OCI-LY7 (cell line): ENCODE data around the gene PGRMC1. TPM values are rescaled to one million over a fixed set of nuclear protein-coding genes. Genes with fewer than 3 reads are reported as not detected.

Experiments used
- BruUV-seq: library from RNA; stranded (reverse); fragments of 400-500 nt; replicated peaks from 2 replicates; lab custom pipeline; 2021; lab: Mats Ljungman, UMichigan
- CTCF ChIA-PET: fragments of 300-600 bp; sonication (Branson Sonifier 250); formaldehyde crosslinking; loops from one replicate; lab custom pipeline; 2022; ENCODE audit warnings: antibody characterized with exemption; ENCODE audit not compliant: unreplicated experiment; lab: Charles Lee
- POLR2A ChIA-PET: fragments of 300-600 bp; sonication (Branson Sonifier 250); formaldehyde crosslinking; loops from one replicate; lab custom pipeline; 2022; ENCODE audit warnings: antibody characterized with exemption; lab: Charles Lee
- DNase-seq: peaks from one replicate; pipeline ENCODE4 v3.0.0-alpha.2; 2015; ENCODE audit warnings: low spot score
- H2AFZ ChIP-seq: fragments of 200-600 bp; sonication (generic), shearing (Covaris generic); 2 replicates; pipeline ENCODE4 v1.6.1; 2014; ENCODE audit warnings: mild to moderate bottlenecking, antibody characterized with exemption, low read length, moderate library complexity
- H3K27ac ChIP-seq: fragments of 200-600 bp; sonication (generic); 2 replicates; pipeline ENCODE4 v1.5.1; 2014; ENCODE audit warnings: mixed run types, low read depth, mild to moderate bottlenecking, moderate library complexity, low read length, inconsistent platforms; ENCODE audit not compliant: poor library complexity, severe bottlenecking
- H3K36me3 ChIP-seq: fragments of 200-600 bp; sonication (generic); 2 replicates; pipeline ENCODE4 v1.6.1; 2014; ENCODE audit warnings: mild to moderate bottlenecking, antibody characterized with exemption, low read length, moderate library complexity, mixed read lengths; ENCODE audit not compliant: insufficient read depth
- H3K4me1 ChIP-seq: fragments of 200-600 bp; sonication (generic); 2 replicates; pipeline ENCODE4 v1.5.1; 2014; ENCODE audit warnings: mild to moderate bottlenecking, low read length; ENCODE audit not compliant: insufficient read depth, poor library complexity, severe bottlenecking
- H3K4me2 ChIP-seq: fragments of 200-600 bp; sonication (generic); 2 replicates; pipeline ENCODE4 v1.6.1; 2014; ENCODE audit warnings: mild to moderate bottlenecking, low read length
- H3K4me3 ChIP-seq: fragments of 200-600 bp; sonication (generic); 2 replicates; pipeline ENCODE4 v1.5.1; 2014; ENCODE audit warnings: mild to moderate bottlenecking, low read depth, low read length; ENCODE audit not compliant: poor library complexity, severe bottlenecking
- H3K79me2 ChIP-seq: fragments of 200-600 bp; sonication (generic); 2 replicates; pipeline ENCODE4 v1.6.1; 2016; ENCODE audit warnings: low read depth, mild to moderate bottlenecking, low read length, moderate library complexity, mixed read lengths; ENCODE audit not compliant: insufficient read depth
- H3K9me2 ChIP-seq: fragments of 200-600 bp; sonication (generic); 2 replicates; pipeline ENCODE4 v1.6.1; 2016; ENCODE audit warnings: mild to moderate bottlenecking, low read length, mixed read lengths; ENCODE audit not compliant: insufficient read depth
- H3K9me3 ChIP-seq: fragments of 200-600 bp; sonication (generic); 2 replicates; pipeline ENCODE4 v1.6.1; 2014; ENCODE audit warnings: mild to moderate bottlenecking, mixed run types, low read length, mixed read lengths
- H4K20me1 ChIP-seq: fragments of 200-600 bp; sonication (generic); 2 replicates; pipeline ENCODE4 v1.6.1; 2014; ENCODE audit warnings: mild to moderate bottlenecking, antibody characterized with exemption, low read length, moderate library complexity, mixed read lengths; ENCODE audit not compliant: insufficient read depth
- CTCF ChIP-seq: fragments of 200-600 bp; sonication (generic); conservative IDR thresholded peaks from 2 replicates; pipeline ENCODE4 v1.5.1; 2014; ENCODE audit warnings: mild to moderate bottlenecking, antibody characterized with exemption, low read length, moderate library complexity, mixed read lengths
- EZH2phosphoT487 ChIP-seq: fragments of 200-600 bp; sonication (generic); IDR thresholded peaks from 2 replicates; pipeline ENCODE4 v1.6.1; 2018; ENCODE audit warnings: low read depth, borderline replicate concordance, mild to moderate bottlenecking, mixed run types, antibody characterized with exemption, low read length, moderate library complexity, mixed read lengths
- intact Hi-C: fragments of 100-400 bp; cut with micrococcal nuclease; formaldehyde crosslinking; loops from one replicate; pipeline ENCODE4 v1.10.0; 2022; ENCODE audit not compliant: unreplicated experiment
- total RNA-seq, 2 experiments: library from RNA; depleted of rRNA in 1 of 2; stranded (reverse); fragments of >200 nt in 1 of 2; shearing (Covaris generic) in 1 of 2; gene quantifications; 2 replicates each; pipeline ENCODE4 v1.2.3, GENCODE V29; 2014 to 2022

The PGRMC1 gene
- total RNA-seq, 2 experiments from 2014 or later: 22.9 to 23.9 TPM

- ChIA-PET POLR2A (interaction anchor here (0.6 to 0.7 kb wide), 2 partner anchors 25 to 130 kb away, joined by 3 read pairs; no protein-coding TSS in a partner anchor), CTCF (no interaction called here)
- TF ChIP-seq EZH2phosphoT487 (no peak), CTCF (no peak)
- Histone ChIP-seq H3K79me2 (no peaks in the 10 kb centered on the region), H2AFZ (no peak overlapping the region), H3K4me1 (no peaks in the 10 kb centered on the region), H3K27ac (no peak overlapping the region), H4K20me1 (no peaks in the 10 kb centered on the region), H3K4me3 (no peak overlapping the region), H3K36me3 (no peaks in the 10 kb centered on the region), H3K4me2 (no peak overlapping the region), H3K9me2 (no peaks in the 10 kb centered on the region), H3K9me3 (no peaks in the 10 kb centered on the region)
- intact Hi-C loops: no loop called here
- BruUV-seq: no TSS peak
- no peak for DNase-seq
Measured at GRCh38 chrX:119230850-119231249, 5.2 kb upstream of the PGRMC1 start.

- no peaks in the 10 kb centered on the region for H3K9me3 ChIP-seq
- H3K4me1 ChIP-seq: no peaks in the 10 kb centered on the region
- no peak for TF ChIP-seq CTCF
- TF ChIP-seq EZH2phosphoT487: no peak
- ChIA-PET CTCF (no interaction called here), POLR2A (no interaction called here)
- no peak for DNase-seq
- no peaks in the 10 kb centered on the region for H3K36me3 ChIP-seq
- no peak overlapping the region for H3K4me2 ChIP-seq
- H2AFZ ChIP-seq: no peak overlapping the region
- no peaks in the 10 kb centered on the region for H4K20me1 ChIP-seq
- H3K4me3 ChIP-seq: no peak overlapping the region
- no TSS peak for BruUV-seq
- H3K79me2 ChIP-seq: peaks cover under 1% of the 10 kb centered on the region; the same call in 1 of the 2 replicates
- H3K27ac ChIP-seq: no peak overlapping the region
- H3K9me2 ChIP-seq: no peaks in the 10 kb centered on the region
- intact Hi-C loops: no loop called here
Measured at GRCh38 chrX:119231936-119232445, 4.1 kb upstream of the PGRMC1 start.

GRCh38 chrX:119235051-119235511 is 1.0 kb upstream of the PGRMC1 start:
- H3K4me1 ChIP-seq: no peaks in the 10 kb centered on the region
- TF ChIP-seq EZH2phosphoT487 (no peak), CTCF (no peak)
- H3K27ac ChIP-seq: no peak overlapping the region
- BruUV-seq: no TSS peak
- H3K79me2 ChIP-seq: peaks cover 9% of the 10 kb centered on the region; the same call in 1 of the 2 replicates
- ChIA-PET CTCF (no interaction called here), POLR2A (no interaction called here)
- no peaks in the 10 kb centered on the region for H3K9me3 ChIP-seq
- no peak overlapping the region for H2AFZ ChIP-seq
- intact Hi-C loops: no loop called here
- no peaks in the 10 kb centered on the region for H4K20me1 ChIP-seq
- no peaks in the 10 kb centered on the region for H3K9me2 ChIP-seq
- no peak overlapping the region for H3K4me2 ChIP-seq
- H3K4me3 ChIP-seq: no peak overlapping the region
- DNase-seq: no peak
- 0 out of 2 replicates have a peak, but pooled peaks cover 3% of the 10 kb centered on the region for H3K36me3 ChIP-seq
